HG02884 (cell line): ENCODE data around the gene GTPBP8.
A peak's percentile ranks its signal among the peaks of the same experiment; 100 is the strongest.
"Not testable (repeated sequence)": the region's sequence is repeated elsewhere in the genome, so short reads cannot be mapped to it uniquely, and the experiment has no call there.

ENCODE experiments used
- ATAC-seq: cut with Tn5 transposase; IDR thresholded peaks from one replicate; pipeline ENCODE4 v1.9.1; 2021; ENCODE audit warnings: mild to moderate bottlenecking, moderate library complexity; ENCODE audit not compliant: unreplicated experiment

GTPBP8 gene

DNA sequence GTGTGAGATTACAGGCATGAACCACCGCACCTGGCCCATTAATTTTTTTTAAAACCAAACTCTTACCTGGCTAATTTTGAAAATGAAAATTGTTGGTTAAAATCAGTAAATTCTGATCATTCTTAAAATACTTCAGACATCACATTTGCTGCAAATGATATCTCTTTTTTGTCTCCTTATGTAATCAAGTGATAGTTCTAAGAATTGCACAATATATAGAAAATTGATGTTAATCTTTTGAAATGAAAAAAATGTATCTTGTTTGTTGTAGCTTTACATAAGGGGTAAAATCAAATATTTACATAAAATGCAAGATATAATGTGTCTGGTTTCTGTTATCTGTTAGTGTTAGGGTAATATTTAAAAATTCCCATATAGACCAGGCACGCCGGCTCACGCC, 5.0 kb downstream of the GTPBP8 start:
- no peak for ATAC-seq

DNA sequence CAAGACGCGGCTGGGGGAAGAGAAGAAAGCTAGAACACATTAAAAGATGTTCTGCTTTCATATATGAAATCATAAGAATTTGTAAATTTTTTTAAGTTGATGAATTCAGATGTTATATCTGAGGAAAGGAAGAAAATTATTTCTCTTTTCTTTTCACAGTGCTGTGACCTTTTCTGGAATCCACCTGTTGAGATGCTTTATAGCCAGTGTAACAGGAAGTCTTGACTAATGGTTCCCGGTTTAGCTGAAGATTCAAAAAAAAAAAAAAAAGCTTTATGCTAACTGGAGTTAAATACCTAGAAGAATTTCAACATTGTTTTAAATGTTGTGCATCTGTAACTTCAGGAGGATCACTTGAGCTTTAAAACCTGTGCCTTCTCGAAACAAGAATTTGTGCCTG, 9.9 kb downstream of the GTPBP8 start:
- ATAC-seq = no peak

DNA sequence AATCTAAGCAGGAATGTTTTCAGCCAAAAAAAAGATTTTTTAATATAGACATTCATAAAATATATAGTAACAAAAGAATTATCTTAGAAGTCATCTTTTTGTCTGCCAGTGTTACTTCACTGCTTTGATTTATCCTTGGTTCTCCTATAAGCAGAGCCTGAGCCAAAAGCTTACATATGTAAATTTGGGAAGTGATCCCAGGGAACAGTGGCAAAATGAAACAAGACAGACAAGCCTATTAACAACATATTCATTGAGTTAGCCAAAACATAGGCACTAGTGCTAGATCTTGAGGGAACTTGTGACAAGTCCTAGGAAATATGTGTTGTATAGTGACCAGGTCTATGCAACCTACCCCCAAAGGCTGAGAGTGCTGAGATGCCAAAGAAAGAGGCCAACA, 11.3 kb downstream of the GTPBP8 start:
- ATAC-seq = no peak

DNA sequence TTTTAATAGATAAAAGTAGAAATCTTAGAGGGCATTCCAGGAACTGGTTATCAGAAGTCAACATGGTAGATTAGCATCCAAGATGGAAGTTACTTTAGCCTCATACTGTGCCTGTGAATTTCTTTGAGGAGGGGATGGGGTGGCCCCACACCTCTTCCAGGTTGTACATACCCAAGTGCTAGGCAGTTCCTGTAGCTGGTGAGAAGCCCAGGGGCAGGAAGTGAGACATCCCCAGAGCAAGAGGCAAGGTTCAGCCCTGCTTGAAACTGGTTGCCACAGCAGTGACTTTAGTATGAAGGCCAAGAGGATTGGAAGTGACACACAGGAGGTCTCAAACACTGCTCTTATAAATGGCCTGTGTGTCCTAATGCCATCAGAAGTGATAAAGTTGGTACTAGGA, 11.9 kb downstream of the GTPBP8 start:
- no peak for ATAC-seq

DNA sequence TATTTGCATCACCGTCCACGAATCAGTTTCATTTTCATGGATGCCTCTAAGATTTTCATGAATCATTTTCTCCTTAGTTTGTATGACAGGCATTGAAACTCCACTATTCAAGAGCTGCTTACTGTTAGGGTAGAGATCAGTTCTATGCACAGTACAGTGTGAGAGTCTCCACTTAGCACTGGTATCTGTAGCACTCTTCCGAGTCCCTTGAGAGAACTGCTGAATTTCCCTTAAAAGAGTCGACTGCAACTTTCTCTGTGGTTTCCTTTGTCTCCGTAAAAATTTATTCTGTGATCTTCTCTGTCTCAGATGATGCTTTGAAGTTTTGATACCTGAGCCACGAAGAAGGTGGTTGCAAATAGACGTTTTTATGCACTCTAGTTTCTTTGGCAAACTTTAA, 14.8 kb downstream of the GTPBP8 start:
- ATAC-seq = no peak

DNA sequence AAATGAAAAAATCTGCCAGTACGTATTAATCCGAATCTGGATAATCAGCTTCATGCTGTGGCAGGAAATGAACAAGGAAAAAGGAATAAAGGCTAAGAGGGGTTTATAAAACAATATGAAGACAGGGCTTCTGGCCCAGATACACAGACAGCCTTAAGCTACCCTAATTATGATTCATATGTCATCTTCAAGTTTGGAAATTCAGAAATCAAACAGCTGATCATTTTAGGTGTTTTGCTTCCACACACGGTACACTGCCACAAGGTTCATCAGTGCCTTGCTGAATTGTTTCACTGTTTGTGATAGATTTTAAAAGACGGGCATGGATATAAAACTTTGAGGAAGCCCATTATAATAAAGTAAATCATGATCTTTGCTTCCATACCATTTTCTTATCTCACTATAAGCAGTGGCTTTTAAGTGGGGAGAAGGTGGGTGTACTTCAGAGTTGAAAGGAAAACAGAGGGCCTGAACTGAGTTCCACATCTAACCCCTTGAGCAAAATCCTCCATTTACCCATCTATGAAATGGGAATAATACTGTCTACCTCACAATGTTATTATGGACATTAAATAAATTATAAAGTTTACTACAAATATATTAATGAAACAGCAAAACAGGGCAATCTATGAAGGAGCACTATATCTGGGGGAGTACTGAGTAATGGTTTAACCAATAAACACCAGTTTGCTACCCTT, 15.7 kb downstream of the GTPBP8 start:
- no peak for ATAC-seq

DNA sequence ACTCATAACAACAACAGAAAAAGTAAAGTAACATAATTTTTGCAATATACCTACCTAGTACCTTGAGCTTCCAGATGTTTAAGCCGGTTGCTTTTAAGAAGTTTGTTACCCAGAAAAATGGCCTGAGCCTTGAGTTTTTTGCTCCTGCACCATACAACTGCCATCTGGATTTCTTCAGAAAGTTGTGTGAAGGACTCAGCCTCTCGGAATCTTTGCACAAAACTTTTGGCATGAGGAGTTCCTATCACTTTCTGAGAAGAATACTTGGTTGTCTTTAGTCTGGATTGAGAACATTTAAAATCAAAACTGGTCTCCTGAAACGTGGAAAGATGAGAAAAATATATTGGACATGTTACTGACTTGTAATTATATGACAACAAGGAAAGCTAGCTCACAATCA, 17.3 kb downstream of the GTPBP8 start:
- no peak for ATAC-seq

DNA sequence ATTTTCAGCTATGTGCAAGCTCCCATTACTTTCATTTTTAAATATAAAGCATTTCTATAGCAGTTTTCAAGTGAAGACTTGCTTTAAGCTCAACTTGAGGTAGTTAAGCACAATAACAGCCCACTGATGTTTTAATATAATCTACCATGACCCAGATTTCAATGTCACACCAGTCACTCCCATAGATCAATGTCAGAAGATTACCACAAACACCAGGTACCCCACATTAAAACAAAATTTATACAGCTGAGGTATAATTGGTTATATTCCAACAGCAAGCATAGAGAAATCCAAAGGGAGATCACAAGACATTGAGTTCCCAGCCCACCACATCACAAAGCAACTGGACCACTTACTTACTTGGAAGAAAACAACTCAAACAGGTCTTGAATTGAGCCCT, 22.8 kb downstream of the GTPBP8 start:
- no peak for ATAC-seq

DNA sequence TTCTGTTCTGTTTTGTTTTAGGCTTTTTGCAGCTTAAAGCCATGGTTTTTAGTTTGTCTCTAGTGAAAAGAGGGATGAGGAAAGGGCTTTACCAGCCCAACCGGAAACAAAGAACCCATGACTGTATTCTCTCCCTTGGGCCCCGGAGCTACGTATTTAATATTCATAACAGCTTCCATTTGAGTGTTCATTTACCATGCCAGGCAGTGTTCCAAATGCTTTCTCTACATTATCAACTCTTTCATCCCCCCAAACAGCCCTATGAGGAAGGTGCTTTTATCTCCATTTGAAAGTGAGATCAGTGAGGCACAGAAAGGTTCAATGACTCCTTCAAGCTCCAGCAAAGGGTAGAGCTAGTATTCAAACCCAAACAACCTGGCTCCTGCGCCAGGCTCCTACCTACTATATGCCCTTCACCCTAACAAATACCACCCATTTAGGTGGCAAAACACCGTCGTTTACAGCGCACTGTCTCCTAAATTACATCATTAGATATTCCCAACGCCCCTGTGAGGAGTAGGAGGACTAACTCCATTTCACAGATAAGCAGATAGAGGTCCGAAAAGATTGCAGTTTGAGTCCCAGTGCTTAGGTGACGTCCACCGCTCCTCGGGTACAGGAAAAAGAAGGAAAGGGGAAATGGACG, 27.9 kb downstream of the GTPBP8 start:
- no peak for ATAC-seq

DNA sequence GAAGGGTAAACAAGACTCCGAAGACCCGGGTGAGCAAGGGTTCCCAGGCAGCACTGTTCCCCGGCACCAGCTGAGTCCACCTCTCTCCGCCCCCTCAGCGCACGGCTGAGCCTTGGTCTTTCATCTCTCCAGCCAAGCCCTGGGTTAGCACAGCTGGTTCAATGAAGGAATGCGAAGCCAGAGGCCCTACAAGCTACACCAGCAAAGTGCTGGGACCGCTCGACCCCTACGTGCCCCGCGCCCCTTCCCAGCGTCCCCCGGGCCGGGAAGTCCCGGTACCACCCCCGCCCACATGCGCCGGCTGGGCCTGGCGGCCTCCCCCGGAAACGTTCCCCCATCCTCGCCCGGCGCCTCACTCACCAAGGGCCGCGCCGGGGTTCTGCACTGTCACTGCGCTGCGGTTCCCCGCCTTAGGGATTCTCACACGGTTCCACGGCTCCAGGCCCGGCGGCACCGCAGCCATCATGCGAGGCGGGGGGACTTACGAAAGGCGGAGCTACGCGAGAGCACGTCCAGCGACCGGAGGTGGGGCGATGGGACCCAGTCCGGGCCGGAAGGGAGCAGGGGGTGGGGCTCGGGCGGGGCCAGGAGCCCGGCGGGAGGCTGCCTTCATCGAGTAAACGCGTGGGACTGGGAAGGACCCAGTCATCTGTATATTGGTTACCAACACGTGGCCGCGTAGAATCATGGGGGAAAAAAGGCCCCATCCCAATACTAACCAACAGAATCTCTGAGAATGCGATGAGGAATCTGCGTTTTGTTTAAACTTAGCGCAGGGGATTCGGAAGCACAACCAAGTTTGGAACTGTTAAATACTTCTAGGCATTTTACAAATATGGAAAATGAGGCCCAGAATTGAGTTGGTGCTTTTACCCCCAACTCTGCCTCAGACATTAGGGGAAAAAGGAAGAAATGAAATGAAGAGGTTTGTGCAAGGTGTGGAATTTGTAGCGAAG, 28.7 kb downstream of the GTPBP8 start:
- peak; percentile 85 for ATAC-seq

DNA sequence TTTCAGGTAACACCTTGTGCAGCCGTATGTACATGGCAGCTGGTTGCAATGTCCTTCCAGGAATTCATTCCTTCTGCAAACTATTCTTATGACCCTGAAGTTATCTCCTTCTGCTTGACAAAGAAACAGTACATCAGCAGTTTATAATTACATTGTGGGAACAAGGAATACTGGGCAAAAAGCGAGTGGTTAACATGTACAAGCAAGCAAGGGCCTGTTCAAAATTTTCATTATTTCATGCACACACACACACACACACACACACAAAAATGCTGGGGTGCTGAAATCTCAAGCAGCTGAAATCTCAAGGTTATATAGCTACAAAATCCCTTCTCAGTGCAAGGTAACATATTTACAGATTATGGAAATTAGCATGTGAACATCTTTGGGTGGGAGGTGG, 30.7 kb downstream of the GTPBP8 start:
- ATAC-seq = no peak

DNA sequence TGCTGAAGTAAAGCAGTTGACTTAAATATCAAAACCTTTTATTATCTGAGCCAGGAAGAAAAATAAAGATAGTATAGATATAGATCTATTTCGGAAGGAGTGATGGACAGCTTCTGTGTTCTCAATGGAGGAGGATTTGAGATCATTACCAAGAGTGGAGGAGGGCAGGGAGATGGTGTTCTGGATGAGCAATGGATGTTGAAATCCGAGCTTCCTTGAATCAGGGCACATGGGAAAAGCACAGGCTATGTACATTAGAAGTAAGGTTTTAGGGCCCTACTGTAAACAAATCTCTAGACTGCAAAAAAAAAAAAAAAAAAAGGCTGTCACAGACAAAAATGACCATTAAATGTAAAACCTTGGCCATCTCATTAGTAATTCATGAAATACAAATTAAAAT, 43.2 kb downstream of the GTPBP8 start:
- no peak for ATAC-seq

DNA sequence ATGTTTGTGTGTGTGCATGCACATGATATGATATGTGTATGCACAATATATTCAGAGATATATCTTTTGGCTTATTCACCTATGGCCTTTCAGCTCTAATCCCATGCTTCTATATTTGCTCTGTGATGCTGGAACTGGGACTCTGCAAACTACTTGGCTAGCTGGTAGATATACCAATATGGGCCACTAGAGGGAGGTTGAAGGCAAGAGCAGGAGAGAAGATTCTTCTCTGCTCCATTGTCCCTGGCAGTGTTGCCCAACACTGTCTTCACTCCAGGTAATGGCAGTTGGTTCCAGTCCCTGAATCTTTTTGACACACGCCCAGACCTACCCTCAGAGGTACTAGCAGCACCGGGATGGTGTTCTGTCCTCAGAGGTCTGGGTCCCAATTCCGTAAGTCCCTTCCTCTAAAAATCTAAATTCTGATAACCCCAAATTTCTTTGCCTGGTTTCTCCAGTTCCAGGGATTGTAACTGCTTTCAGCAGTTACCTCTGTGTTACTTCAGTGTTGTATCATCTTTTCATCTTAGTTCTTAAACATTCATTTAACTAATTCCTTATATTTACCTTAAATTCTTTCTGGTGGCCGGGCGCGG, 44.7 kb downstream of the GTPBP8 start:
- ATAC-seq = peak; percentile 68

DNA sequence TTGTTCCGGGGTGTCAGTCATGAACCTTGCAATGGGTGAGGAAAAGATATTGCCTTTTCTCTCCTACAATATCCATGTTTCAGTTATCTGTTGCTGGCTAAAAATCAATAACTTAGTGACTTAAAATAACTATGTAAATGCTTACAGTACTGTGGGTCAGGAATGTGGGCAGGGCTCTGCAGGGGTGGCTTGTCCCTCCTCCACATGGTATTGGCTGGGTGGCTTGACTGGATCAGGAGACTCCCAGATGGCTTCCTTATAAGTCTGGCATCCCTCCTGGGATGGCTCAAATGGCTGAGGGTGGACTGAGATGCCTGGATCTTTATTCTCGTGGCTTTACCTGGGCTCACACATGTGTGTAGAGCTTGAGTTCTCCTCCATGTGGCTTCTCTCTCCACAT, 47.5 kb downstream of the GTPBP8 start:
- no peak for ATAC-seq

DNA sequence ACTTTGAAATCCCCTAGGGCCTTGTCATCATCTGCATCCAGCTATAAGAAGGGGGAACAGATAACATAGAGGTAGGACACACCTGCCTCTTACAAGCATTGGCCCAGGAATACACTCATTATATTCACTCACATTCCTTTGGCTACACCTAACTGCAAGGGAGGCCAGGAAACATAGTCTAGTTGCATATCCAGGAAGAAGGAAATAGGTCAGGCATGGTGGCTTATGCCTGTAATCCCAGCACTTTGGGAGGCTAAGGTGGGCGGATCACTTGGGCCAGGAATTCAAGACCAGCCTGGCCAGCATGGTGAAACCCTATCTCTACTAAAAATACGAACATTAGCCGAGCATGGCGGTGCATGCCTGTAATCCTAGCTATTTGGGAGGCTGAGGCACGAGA, 48.8 kb downstream of the GTPBP8 start:
- no peak for ATAC-seq

DNA sequence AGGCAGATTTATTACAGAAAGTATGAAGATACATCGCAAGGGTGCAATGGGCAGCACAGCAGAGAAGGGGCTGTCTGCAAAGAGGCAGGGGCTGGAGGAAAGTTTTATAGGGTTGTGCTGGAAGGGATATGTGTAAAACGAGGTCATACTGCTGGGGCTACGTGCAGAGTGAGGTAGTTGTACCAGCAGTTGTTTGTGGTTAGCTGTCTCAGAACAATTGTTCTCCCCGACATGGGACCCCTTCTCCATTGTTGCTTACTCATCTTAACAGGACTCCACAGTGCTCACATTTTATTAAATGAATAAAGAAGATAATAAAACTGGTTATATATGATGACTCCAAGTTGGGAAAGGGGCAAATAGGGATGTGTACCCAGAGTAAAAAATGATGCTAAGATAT, 49.4 kb downstream of the GTPBP8 start:
- no peak for ATAC-seq

DNA sequence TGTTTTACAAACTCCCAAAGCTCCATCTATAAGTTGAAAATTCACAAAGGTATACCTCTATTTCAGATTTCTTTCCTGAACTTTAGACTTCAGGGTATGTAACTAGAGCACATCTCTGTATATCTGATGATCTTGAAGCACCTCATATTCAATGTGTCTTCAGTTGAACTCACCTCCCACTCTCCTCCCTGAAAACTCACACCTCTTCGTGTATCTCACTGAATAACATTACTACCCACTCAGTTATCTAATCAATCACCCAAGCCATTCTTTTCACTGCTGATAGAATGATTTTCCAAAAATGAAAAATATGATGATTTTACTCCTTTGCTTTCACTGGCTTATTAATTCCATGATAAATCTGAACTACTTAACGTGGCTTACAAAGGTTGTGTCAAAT, 52.9 kb downstream of the GTPBP8 start:
- ATAC-seq = no peak

DNA sequence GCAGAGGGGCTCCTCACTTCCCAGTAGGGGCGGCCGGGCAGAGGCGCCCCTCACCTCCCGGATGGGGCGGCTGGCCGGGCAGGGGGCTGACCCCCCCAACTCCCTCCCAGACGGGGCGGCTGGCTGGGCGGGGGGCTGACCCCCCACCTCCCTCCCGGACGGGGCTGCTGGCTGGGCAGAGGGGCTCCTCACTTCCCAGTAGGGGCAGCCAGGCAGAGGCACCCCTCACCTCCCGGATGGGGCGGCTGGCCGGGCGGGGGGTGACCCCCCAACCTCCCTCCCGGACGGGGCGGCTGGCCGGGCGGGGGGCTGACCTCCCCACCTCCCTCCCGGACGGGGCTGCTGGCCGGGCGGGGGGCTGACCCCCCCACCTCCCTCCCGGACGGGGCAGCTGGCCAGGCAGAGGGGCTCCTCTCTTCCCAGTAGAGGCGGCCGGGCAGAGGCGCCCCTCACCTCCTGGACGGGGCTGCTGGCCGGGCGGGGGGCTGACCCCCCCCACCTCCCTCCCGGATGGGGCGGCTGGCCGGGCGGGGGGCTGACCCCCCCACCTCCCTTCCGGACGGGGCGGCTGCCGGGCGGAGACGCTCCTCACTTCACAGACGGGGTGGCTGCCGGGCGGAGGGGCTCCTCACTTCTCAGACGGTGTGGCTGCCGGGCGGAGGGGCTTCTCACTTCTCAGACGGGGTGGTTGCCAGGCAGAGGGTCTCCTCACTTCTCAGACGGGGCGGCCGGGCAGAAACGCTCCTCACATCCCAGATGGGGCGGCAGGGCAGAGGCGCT, 55.6 kb downstream of the GTPBP8 start:
- not testable (repeated sequence) for ATAC-seq

DNA sequence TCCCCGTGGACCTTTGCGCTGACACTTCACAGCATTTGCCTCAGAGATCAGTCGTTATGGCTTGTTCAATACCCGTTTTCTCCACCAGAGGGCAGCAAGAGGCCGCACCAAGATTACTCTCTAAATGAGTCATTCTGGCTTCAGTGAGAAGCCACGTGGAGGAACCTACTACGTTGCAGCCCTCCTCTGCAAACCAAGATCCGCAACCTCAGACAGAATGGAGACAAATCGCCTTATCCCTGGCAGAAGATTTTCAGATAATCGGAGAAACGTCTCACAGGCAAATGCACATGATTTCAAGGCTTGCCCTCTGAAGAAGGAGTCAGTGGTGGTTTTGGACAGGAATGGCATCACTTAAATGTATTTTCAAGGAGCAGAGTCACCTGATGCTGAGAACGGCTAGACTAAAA, 60.5 kb downstream of the GTPBP8 start:
- peak; percentile 95 for ATAC-seq
